Mononuclear cell (primary cell): Measurements from ENCODE around the gene C2orf42. TPM values are rescaled to one million over a fixed set of nuclear protein-coding genes. Genes with fewer than 3 reads are reported as not detected.
"Not testable (repeated sequence)": the region's sequence is repeated elsewhere in the genome, so short reads cannot be mapped to it uniquely, and the experiment has no call there.

Experiments
- H3K27me3 ChIP-seq: 2 replicates; pipeline ENCODE4 v1.6.0; 2011; ENCODE audit warnings: low read length, control low read depth; ENCODE audit not compliant: insufficient read depth
- H3K4me1 ChIP-seq: 2 replicates; pipeline ENCODE4 v1.5.1; 2011; ENCODE audit warnings: mild to moderate bottlenecking, low read length, control low read depth; ENCODE audit not compliant: insufficient read depth
- H3K4me3 ChIP-seq: 2 replicates; pipeline ENCODE4 v1.5.1; 2011; ENCODE audit warnings: mild to moderate bottlenecking, low read length, moderate library complexity
- H3K9me3 ChIP-seq: 2 replicates; pipeline ENCODE4 v1.5.1; 2011; ENCODE audit warnings: low read depth, mild to moderate bottlenecking, control low read depth, low read length
- total RNA-seq: library from RNA; depleted of rRNA; stranded (reverse); fragments of >200 nt; gene quantifications from one replicate; pipeline ENCODE4 v1.2.3, GENCODE V29; 2012

The C2orf42 gene
- total RNA-seq, 1 donor, result 19.6 TPM

- not testable (repeated sequence) for H3K9me3 ChIP-seq
Measured at GRCh38 chr2:70106138-70106537, 84.7 kb downstream of the C2orf42 start.

DNA sequence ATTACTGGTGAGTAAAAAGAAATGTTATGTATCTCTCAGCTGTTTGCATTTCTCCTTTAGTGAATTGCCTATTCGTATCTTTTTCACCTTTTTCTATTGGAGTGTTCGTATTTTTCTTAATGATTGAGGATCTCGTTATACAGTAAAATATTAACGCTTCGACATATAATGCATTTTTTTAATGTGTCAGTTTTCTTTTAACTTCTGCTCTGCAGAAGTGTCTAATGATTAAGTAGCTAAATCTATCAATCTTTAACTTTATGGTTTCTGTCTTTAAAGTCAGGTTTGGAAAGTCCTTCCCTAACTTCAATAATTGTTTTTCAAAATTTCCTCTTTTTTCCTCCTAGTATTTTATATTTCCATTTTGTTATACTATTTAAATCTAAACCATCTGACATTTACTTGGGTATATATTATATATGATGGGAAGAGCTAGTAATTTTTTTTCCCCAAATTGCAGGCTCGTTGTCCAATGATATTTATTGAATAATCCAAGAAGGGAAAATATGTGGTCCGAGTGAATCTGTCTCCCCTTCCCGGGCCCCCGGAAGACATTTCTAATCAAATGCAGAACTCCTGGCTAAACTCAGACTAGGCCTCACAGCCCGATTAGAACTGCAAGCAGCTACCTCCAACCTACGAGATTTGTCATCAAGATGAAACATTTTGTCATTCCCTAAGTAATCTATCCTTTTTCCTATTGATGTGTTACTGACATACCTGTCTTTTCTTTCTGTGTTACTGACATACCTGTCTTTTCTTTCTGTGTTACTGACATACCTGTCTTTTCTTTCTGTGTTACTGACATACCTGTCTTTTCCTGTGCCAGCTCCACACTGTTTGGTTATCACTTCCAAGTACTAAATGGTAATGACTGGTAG is 86.3 kb downstream of the C2orf42 start:
- Histone ChIP-seq H3K9me3 (no peaks in the 10 kb centered on the region), H3K4me3 (no peak overlapping the region), H3K4me1 (peaks cover 51% of the 10 kb centered on the region), H3K27me3 (no peaks in the 10 kb centered on the region)

More at GRCh38 chr2:70106138-70106537, 84.7 kb downstream of the C2orf42 start:
- H3K27me3 ChIP-seq, H3K4me3 ChIP-seq: not testable (repeated sequence)
- H3K4me1 ChIP-seq, result peaks cover 67% of the 10 kb centered on the region

- peaks cover 42% of the 10 kb centered on the region for H3K4me1 ChIP-seq
- no peak overlapping the region for H3K4me3 ChIP-seq
- no peaks in the 10 kb centered on the region for H3K27me3 ChIP-seq
- H3K9me3 ChIP-seq, result no peaks in the 10 kb centered on the region
Measured at GRCh38 chr2:70103531-70104061, 87.2 kb downstream of the C2orf42 start.

- not testable (repeated sequence) for H3K27me3 ChIP-seq, H3K9me3 ChIP-seq, H3K4me3 ChIP-seq
- peaks cover 31% of the 10 kb centered on the region for H3K4me1 ChIP-seq
Measured at GRCh38 chr2:70102323-70102905, 88.4 kb downstream of the C2orf42 start.

DNA sequence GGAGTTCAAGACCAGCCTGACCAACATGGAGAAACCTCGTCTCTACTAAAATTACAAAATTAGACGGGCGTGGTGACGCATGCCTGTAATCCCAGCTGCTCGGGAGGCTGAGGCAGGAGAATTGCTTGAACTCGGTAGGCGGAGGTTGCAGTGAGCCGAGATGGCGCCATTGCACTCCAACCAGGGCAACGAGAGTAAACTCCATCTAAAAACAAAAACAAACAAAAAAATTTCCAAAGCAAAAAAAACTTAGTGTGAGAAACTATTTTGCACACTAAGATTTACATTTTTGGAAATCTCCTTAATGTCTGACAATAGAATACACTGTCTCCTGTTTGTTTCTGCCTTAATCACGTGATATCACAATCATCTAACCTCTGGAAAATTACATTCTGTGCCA is 89.1 kb downstream of the C2orf42 start:
- H3K9me3 ChIP-seq, H3K4me3 ChIP-seq, H3K27me3 ChIP-seq: not testable (repeated sequence)
- H3K4me1 ChIP-seq, result peaks cover 28% of the 10 kb centered on the region

DNA sequence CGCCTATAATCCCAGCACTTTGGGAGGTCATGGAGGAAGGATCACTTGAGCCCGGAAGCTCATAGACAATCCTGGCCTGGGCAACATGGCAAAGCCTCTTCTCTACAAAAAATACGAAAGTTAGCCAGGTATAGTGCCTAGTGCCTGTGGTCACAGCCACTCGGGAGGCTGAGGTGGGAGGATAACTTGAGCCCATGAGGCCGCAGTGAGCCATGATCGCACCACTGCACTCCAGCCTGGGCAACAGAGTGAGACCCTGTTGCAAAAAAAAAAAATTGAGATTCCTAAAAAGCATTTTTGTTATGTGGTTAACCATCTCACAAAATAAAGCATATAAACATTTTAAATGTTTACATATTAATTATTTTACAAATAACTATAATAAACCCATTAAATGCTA is 89.6 kb downstream of the C2orf42 start:
- Histone ChIP-seq H3K9me3 (no peaks in the 10 kb centered on the region), H3K4me3 (no peak overlapping the region), H3K27me3 (no peaks in the 10 kb centered on the region), H3K4me1 (peaks cover 34% of the 10 kb centered on the region)

Other genes with a start within 250 kb of the C2orf42 start
- gene ASPRV1, start 229.4 kb downstream of the C2orf42 start, total RNA-seq, result 0.84 TPM
- gene PCBP1, start 103.5 kb downstream of the C2orf42 start, total RNA-seq, result 91.0 TPM
- gene TIA1, start 57.6 kb upstream of the C2orf42 start, total RNA-seq, result 57.1 TPM
- gene PCYOX1, start 67.1 kb upstream of the C2orf42 start, total RNA-seq, result 4.9 TPM
- gene SNRPG, start 102.7 kb upstream of the C2orf42 start, total RNA-seq, result 92.5 TPM
- gene FAM136A, start 111.0 kb upstream of the C2orf42 start, total RNA-seq, result 18.1 TPM